ENCODE measurements around the gene MRPS33. TPM values are rescaled to one million over a fixed set of nuclear protein-coding genes. Genes with fewer than 3 reads are reported as not detected.

Gene MRPS33
- total and polyA plus RNA-seq, 2 donors from 2014 or later, result 43.6 to 137 TPM

- DNase-seq, result no peak
- intact Hi-C loops (cut with DNase I), result no loop called here
- Histone ChIP-seq H3K27me3 (ENCODE audit: control insufficient read depth, insufficient read depth, low read length) (no peaks in the 10 kb centered on the region), H3K9ac (ENCODE audit: low read length in 3 of 3) (no peak overlapping the region), H3K27ac (ENCODE audit: low read depth in 2 of 2, low read length in 2 of 2) (no peak overlapping the region), H3K9me3 (ENCODE audit: control insufficient read depth in 2 of 3, insufficient read depth in 1 of 3, low read length in 3 of 3) (no peaks in the 10 kb centered on the region), H3K4me1 (ENCODE audit: control insufficient read depth in 2 of 3, insufficient read depth in 2 of 3, low read depth in 1 of 3, low read length in 3 of 3) (peaks cover 0 to 4% (median 0%) of the 10 kb centered on the region in 3 donors), H3K36me3 (ENCODE audit: control insufficient read depth in 2 of 3, insufficient read depth in 3 of 3, low read length in 3 of 3) (no peaks in the 10 kb centered on the region), H3K4me3 (ENCODE audit: low read length in 3 of 3) (no peak overlapping the region)
- FAIRE-seq, result no peak
- no peak for TF ChIP-seq CTCF (IDR thresholded peaks at IDR 0.05; ENCODE audit: borderline replicate concordance, extremely low read depth, insufficient read depth)
These were observed 41.6 kb downstream of the MRPS33 start for GRCh38 chr7:140972876-140973829.

DNA sequence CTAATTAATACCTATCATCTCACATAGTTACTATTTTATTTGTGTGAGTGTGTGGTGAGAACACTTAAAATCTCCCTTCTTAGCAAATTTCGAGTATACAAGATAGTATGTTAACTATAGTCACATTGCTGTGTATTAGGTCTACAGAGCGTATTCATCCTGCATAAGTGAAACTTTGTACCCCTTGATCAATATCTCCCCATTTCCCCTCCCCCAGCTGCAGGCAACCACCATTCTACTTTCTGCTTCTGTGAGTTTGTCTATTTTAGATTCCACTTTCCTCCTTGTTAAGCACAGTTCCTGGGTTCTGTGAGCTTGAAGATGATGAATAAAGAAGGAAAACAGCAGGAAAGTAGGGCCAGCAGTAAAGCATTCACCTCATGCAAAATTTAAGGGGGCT lies 42.4 kb downstream of the MRPS33 start:
- intact Hi-C loops (cut with DNase I), result no loop called here
- Histone ChIP-seq H3K4me3 (ENCODE audit: low read length in 3 of 3) (no peak overlapping the region), H3K27ac (ENCODE audit: low read depth in 2 of 2, low read length in 2 of 2) (no peak overlapping the region), H3K4me1 (ENCODE audit: control insufficient read depth in 2 of 3, insufficient read depth in 2 of 3, low read depth in 1 of 3, low read length in 3 of 3) (peaks cover 0 to 4% (median 0%) of the 10 kb centered on the region in 3 donors), H3K9me3 (ENCODE audit: control insufficient read depth in 2 of 3, insufficient read depth in 1 of 3, low read length in 3 of 3) (no peaks in the 10 kb centered on the region), H3K36me3 (ENCODE audit: control insufficient read depth in 2 of 3, insufficient read depth in 3 of 3, low read length in 3 of 3) (no peaks in the 10 kb centered on the region), H3K27me3 (ENCODE audit: control insufficient read depth, insufficient read depth, low read length) (no peaks in the 10 kb centered on the region), H3K9ac (ENCODE audit: low read length in 3 of 3) (no peak overlapping the region)
- no peak for TF ChIP-seq CTCF (IDR thresholded peaks at IDR 0.05; ENCODE audit: borderline replicate concordance, extremely low read depth, insufficient read depth)
- FAIRE-seq (no peak), DNase-seq (no peak)

DNA sequence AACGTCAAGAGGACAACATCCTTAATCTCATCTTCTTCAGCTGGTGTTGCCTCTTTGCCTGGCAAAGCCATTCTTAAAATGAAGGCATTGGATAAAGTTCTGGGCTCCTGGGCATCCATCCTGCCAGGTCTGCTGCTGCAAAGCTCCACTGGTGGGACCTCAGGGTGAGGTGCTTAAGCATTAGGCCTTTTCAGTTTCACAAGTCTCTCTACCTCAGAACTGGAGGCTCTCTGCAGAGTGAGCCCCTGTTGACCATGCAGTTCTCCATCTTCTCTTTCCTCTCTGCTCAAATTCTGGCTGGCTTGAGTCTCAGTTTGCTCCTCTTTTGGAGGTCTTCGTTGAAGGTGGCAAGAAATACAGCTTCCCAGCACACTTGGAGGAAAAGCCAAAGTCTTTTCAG lies 47.3 kb downstream of the MRPS33 start:
- no peak overlapping the region for H3K4me3 ChIP-seq (ENCODE audit: low read length in 3 of 3)
- H3K27ac ChIP-seq (ENCODE audit: low read depth in 2 of 2, low read length in 2 of 2), result no peak overlapping the region
- H3K9me3 ChIP-seq (ENCODE audit: control insufficient read depth in 2 of 3, insufficient read depth in 1 of 3, low read length in 3 of 3), result no peaks in the 10 kb centered on the region
- H3K27me3 ChIP-seq (ENCODE audit: control insufficient read depth, insufficient read depth, low read length), result no peaks in the 10 kb centered on the region
- intact Hi-C loops (cut with DNase I), result no loop called here
- FAIRE-seq (no peak), DNase-seq (no peak)
- H3K9ac ChIP-seq (ENCODE audit: low read length in 3 of 3), result no peak overlapping the region
- TF ChIP-seq CTCF (IDR thresholded peaks at IDR 0.05; ENCODE audit: borderline replicate concordance, extremely low read depth, insufficient read depth), result no peak
- no peaks in the 10 kb centered on the region for H3K36me3 ChIP-seq (ENCODE audit: control insufficient read depth in 2 of 3, insufficient read depth in 3 of 3, low read length in 3 of 3)
- H3K4me1 ChIP-seq (ENCODE audit: control insufficient read depth in 2 of 3, insufficient read depth in 2 of 3, low read depth in 1 of 3, low read length in 3 of 3), result no peaks in the 10 kb centered on the region

All from kidney (tissue), 14 donors.